K562 (cell line): Measurements from ENCODE around the gene MCIDAS. TPM values are rescaled to one million over a fixed set of nuclear protein-coding genes. Genes with fewer than 3 reads are reported as not detected.

Source experiments
- ATAC-seq: fragments of 200-7000 bp; cut with Tn5 transposase; 3 replicates; pipeline ENCODE4 v1.9.1; 2020; ENCODE audit warnings: moderate library complexity
- BruUV-seq: library from RNA; stranded (reverse); fragments of 400-500 nt; replicated peaks from 2 replicates; lab custom pipeline; 2021; lab: Mats Ljungman, UMichigan
- CTCF ChIA-PET: fragments of 300-600 bp; formaldehyde crosslinking; extraction: SDS; loops from one replicate; lab custom pipeline; 2021; ENCODE audit warnings: low intra/inter-chr PET ratio; lab: Yijun Ruan, JAX
- POLR2A ChIA-PET: fragments of 300-600, 350-650 bp; sonication (Branson Sonifier 250); formaldehyde crosslinking; extraction: SDS; loops from one replicate; lab custom pipeline; 2021; ENCODE audit warnings: antibody characterized with exemption, inconsistent platforms; lab: Yijun Ruan, JAX
- DNase-seq, 4 experiments: peaks; one replicate each; pipeline versions ENCODE4 v3.0.0 to v3.0.0-alpha.2; 2011 to 2018; ENCODE audit warnings: low spot score in 3 of 4, mixed read lengths in 3 of 4; ENCODE audit errors: extremely low read depth in 1 of 4
- FAIRE-seq: peaks from 2 replicates; lab custom pipeline; 2011; peaks lifted over from hg19 to GRCh38; lab: Jason Lieb, UNC
- H2AFZ ChIP-seq: 2 replicates; pipeline ENCODE4 v1.6.0; 2011; ENCODE audit warnings: low read depth, low read length, control low read depth, inconsistent platforms
- H3K27ac ChIP-seq: fragments of 200-600 bp; 3 replicates; pipeline ENCODE4 v1.8.0; 2011; ENCODE audit warnings: low read depth, mild to moderate bottlenecking, control low read depth, inconsistent platforms, low read length, moderate library complexity, mixed read lengths; ENCODE audit errors: extremely low read depth
- H3K27me3 ChIP-seq, 2 experiments: fragments of 300-600 bp in 1 of 2; 2 replicates in 1 of 2; 3 replicates in 1 of 2; pipeline versions ENCODE4 v1.6.0 to v1.8.0; 2011; ENCODE audit warnings: inconsistent platforms in 2 of 2, low read length in 2 of 2, mild to moderate bottlenecking in 1 of 2, mixed read lengths in 1 of 2, moderate library complexity in 1 of 2; ENCODE audit not compliant: control insufficient read depth in 2 of 2, insufficient read depth in 2 of 2
- H3K36me3 ChIP-seq: fragments of 300-600 bp; 3 replicates; pipeline ENCODE4 v1.8.0; 2011; ENCODE audit warnings: mild to moderate bottlenecking, low read length, inconsistent platforms; ENCODE audit not compliant: control insufficient read depth, insufficient read depth
- H3K4me1 ChIP-seq, 2 experiments: fragments of 200-600 bp in 1 of 2; replicated peaks in 1 of 2; 2 replicates in 1 of 2; 3 replicates in 1 of 2; pipeline versions ENCODE4 v1.5.1 to v1.8.0; 2011; ENCODE audit warnings: inconsistent platforms in 2 of 2, low read length in 2 of 2, mild to moderate bottlenecking in 1 of 2, mixed read lengths in 1 of 2, moderate library complexity in 1 of 2; ENCODE audit not compliant: control insufficient read depth in 2 of 2, insufficient read depth in 2 of 2
- H3K4me2 ChIP-seq: 2 replicates; pipeline ENCODE4 v1.6.1; 2011; ENCODE audit warnings: low read length, control low read depth, inconsistent platforms, mixed read lengths; ENCODE audit not compliant: insufficient read depth
- H3K4me3 ChIP-seq: fragments of 200-600 bp; sonication (generic), shearing (Covaris generic); 2 replicates; pipeline ENCODE4 v1.5.1; 2016; ENCODE audit warnings: control low read depth, inconsistent platforms
- H3K79me2 ChIP-seq: fragments of 200-600 bp; 3 replicates; pipeline ENCODE4 v1.8.0; 2011; ENCODE audit warnings: low read length, inconsistent platforms; ENCODE audit not compliant: control insufficient read depth, insufficient read depth
- H3K9ac ChIP-seq, 2 experiments: 2 replicates each; pipeline versions ENCODE4 v1.6.0 to v1.6.1; 2011; ENCODE audit warnings: low read depth in 2 of 2, low read length in 2 of 2, control low read depth in 1 of 2, inconsistent platforms in 1 of 2, mild to moderate bottlenecking in 1 of 2, mixed read lengths in 1 of 2; ENCODE audit not compliant: insufficient read depth in 1 of 2
- H3K9me1 ChIP-seq: one replicate; pipeline ENCODE4 v1.6.0; 2011; ENCODE audit warnings: inconsistent platforms, mild to moderate bottlenecking, low read length, moderate library complexity; ENCODE audit not compliant: control insufficient read depth, insufficient read depth
- H3K9me3 ChIP-seq: replicated peaks from 2 replicates; pipeline ENCODE4 v1.5.1; 2011; ENCODE audit warnings: low read depth, low read length, inconsistent platforms; ENCODE audit not compliant: control insufficient read depth, insufficient read depth
- H4K20me1 ChIP-seq: replicated peaks from 2 replicates; pipeline ENCODE4 v1.6.1; 2011; ENCODE audit warnings: low read length, inconsistent platforms, mixed read lengths; ENCODE audit not compliant: control insufficient read depth, insufficient read depth
- SPI1 ChIP-seq: IDR thresholded peaks from 2 replicates; pipeline ENCODE4 v1.6.1; 2011; ENCODE audit warnings: low read depth, low read length, control low read depth, borderline replicate concordance
- ZBTB33 ChIP-seq: sonication (generic); formaldehyde crosslinking; IDR thresholded peaks from 2 replicates; pipeline ENCODE4 v1.8.1; 2023; ENCODE audit warnings: mild to moderate bottlenecking, missing genetic modification reagents
- WGBS: fragments of 100-300 bp; shearing (Covaris generic); methylation state at CpG from one replicate; pipeline ENCODE4 v1.1.6; 2016; ENCODE audit warnings: low coverage, mixed read lengths; ENCODE audit not compliant: insufficient coverage; ENCODE audit errors: missing lambda C conversion rate; 5-methylcytosine and 5-hydroxymethylcytosine counted together
- in situ Hi-C: fragments of 300-500 bp; cut with MboI; formaldehyde crosslinking; loops from 4 replicates; pipeline ENCODE4 v1.15.0; 2018; ENCODE audit warnings: inconsistent platforms, mixed read lengths
- intact Hi-C: fragments of 100-400 bp; cut with micrococcal nuclease; formaldehyde crosslinking; loops from 2 replicates; pipeline ENCODE4 v1.14.2; 2022
- polyA plus RNA-seq, 8 experiments: library from polyadenylated mRNA; depleted of rRNA in 4 of 8; stranded (reverse) in 5 of 8; unstranded in 3 of 8; fragments of >200 nt; fragmentation: Nextera tagmentation in 2 of 8; fragmentation: Illumina TruSeq in 1 of 8; extraction: Ambion mirVana in 2 of 8; extraction: Trizol in 1 of 8; gene quantifications; 2 replicates each; pipeline versions ENCODE4 v1.2.1 to v1.2.3, GENCODE V29; 2011 to 2014; ENCODE audit warnings: inconsistent platforms in 1 of 8, missing spikeins in 1 of 8
- total RNA-seq, 7 experiments: library from RNA; depleted of rRNA in 6 of 7; stranded (reverse); fragments of >200 nt in 6 of 7; fragmentation: Illumina TruSeq in 2 of 7; extraction: Trizol in 2 of 7; gene quantifications; 2 replicates each; pipeline versions ENCODE4 v1.2.1 to v1.2.3, GENCODE V29; 2011 to 2021; ENCODE audit warnings: low replicate concordance in 1 of 7

Gene MCIDAS
- total and polyA plus RNA-seq, 9 of the 15 experiments (the other 6 are each of a cell fraction or from before 2014, with no cell fraction given), result 0.07 to 1.5 (median 0.69) TPM

- DNase-seq (no peak), FAIRE-seq (no peak), ATAC-seq (no peak)
- no peak overlapping the region for H3K9ac ChIP-seq
- H4K20me1 ChIP-seq, result no peaks in the 10 kb centered on the region
- no peaks in the 10 kb centered on the region for H3K36me3 ChIP-seq
- H3K27me3 ChIP-seq, result peaks cover 19 to 41% of the 10 kb centered on the region in 2 experiments
- ChIA-PET CTCF (no interaction called here), POLR2A (interaction anchor here (0.6 to 1.9 kb wide), 4 partner anchors 32 to 1597 kb away, joined by 3 to 5 read pairs (median 3); partner anchors contain the start of genes DHX29 and MTREX)
- 63% methylated on average over 29 of the region's 48 CpGs for WGBS
- no peak overlapping the region for H3K4me2 ChIP-seq
- H3K9me3 ChIP-seq, result no peaks in the 10 kb centered on the region
- TF ChIP-seq SPI1, result no peak
- TF ChIP-seq ZBTB33 (CRISPR knock-in tag), result 0 out of 2 replicates have a peak, but pooled peaks have one; percentile 14
- intact Hi-C loops (no loop called here), in situ Hi-C loops (no loop called here)
- H3K27ac ChIP-seq, result no peak overlapping the region
- no peaks in the 10 kb centered on the region for H3K79me2 ChIP-seq
- H3K4me3 ChIP-seq, result no peak overlapping the region
- TSS peak; percentile 43 for BruUV-seq
- H2AFZ ChIP-seq, result no peak overlapping the region
- no peaks in the 10 kb centered on the region for H3K9me1 ChIP-seq
- H3K4me1 ChIP-seq, result peaks cover 16 to 44% of the 10 kb centered on the region in 2 experiments; a peak in 3 of 5 replicates
Observed at GRCh38 chr5:55231029-55231918, 4.2 kb upstream of the MCIDAS start.
